Stimulated activated CD8-positive, alpha-beta memory T cell treated with anti-CD3 and anti-CD28 coated beads, Interleukin-7, amount 100 ng/mL, for 4 hours (primary cell): ENCODE results near the gene MRPS17.

Source experiments
- DNase-seq, 2 donors: peaks; one replicate each; pipeline ENCODE4 v3.0.0-alpha.2; 2020; ENCODE audit warnings: low read depth in 2 of 2

The MRPS17 gene

GRCh38 chr7:55970978-55971377 is 19.3 kb downstream of the MRPS17 start:
- DNase-seq = no peak

DNA sequence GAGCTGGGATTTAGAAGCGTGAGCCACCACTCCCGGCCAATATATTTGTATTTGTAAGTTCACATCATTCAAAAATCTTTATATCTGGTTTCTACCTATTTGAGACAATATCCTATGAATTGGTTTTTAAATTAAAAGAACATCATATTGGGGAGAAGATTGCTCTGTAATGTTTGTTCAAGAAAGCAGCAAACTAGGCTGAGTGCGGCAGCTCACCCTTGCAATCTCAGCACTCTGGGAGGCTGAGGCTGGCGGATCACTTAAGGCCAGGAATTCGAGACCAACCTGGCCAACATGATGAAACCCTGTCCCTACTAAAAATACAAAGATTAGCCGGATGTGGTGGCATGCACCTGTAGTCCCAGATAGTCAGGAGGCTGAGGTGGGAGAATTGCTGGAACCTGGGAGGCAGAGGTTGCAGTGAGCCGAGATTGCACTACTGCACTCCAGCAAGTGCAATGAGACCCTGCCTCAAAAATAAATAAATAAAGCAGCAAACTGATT is 22.1 kb downstream of the MRPS17 start:
- DNase-seq = no peak

DNA sequence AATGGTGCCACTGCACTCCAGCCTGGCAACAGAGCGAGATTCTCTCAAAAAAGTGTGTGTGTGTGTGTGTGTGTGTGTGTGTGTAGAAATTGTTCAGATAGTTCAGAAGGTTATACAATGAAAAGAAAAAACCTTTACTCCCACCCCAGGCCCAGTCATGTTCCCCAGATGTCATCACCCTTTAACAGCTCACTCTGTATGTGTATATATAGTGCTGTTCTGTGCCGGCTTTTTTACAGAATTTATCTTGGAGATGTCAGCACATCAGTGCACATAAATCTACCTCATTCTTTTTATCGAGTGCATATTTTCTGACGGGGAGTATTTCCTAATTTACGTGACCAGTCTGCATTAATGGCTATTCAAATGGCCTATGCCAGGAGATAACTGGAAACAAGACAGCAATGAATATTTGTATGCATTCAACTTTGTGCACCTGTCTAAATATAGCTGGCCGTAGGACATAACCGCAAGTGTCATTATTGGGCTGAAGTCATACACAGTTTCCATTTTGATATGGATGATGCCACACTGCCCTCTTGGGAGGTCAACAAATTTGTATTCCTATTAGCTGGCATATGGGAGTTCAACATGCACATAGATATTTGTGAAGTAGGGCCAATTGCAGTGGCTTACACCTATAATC is 24.4 kb downstream of the MRPS17 start:
- no peak for DNase-seq

DNA sequence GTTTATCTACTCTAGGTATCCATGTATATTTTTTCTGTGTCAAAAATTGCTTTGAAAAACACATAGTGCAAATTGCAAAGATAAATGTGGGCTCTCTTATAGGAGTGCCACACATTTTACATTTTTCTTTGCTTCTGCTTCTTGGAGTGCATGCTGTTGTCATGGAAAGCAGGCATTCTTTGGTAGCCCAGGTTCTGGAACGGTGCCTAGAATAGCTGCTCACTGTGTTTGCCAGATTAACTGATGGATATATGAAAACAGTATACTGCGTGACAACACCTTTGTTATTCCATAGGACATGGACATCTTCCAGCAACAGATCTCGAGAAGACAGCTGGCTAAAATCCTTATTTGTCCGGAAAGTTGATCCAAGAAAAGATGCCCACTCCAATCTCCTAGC is 26.2 kb downstream of the MRPS17 start:
- no peak for DNase-seq

GRCh38 chr7:55980266-55980665 is 28.6 kb downstream of the MRPS17 start:
- no peak for DNase-seq

DNA sequence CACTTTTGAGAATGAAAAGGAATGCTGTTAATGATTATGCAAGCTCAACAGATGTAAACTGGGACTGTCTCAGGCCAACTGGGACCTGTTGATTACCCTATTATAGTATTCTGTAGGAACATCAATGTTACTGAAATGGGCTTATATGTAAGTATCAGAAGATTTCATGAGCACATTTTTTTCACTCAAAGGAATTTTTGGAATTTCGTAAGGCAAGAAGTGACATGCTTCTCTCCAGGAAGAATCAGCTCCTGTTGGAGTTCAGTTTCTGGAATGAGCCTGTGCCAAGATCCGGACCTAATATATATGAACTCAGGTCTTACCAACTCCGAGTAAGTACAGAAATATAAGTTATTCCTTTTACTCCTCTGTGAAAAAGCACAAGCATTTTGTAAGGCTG is 31.9 kb downstream of the MRPS17 start:
- no peak for DNase-seq

GRCh38 chr7:55992346-55992745 is 40.7 kb downstream of the MRPS17 start:
- DNase-seq = no peak

DNA sequence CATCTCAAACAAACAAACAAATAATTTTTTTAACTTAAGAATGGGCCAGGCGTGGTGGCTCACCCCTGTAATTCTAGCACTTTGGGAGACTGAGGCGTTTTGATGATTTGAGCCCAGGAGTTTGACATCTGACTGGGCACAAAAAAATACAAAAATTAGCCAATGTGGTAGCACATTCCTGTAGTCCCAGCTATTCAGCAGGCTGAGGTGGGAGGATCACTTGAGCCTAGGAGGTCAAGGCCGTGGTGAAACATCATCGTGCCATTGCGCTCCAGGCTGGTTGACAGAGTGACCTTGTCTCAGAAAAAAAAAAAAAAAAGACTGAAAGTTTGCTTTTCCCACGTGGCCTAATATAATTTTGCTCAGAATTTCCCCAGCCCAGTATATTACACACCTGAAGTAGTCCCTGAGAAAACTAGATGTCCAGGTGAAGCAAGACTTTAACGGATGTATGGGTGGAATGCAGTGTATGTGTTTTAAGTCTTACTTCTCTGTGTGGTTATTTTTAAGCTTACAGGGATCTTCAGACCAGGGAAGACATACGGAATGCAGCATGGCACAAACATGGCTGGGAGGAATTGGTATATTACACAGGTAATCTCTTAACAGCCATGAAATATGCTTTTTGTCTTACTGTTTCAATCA is 45.3 kb downstream of the MRPS17 start:
- DNase-seq = no peak

DNA sequence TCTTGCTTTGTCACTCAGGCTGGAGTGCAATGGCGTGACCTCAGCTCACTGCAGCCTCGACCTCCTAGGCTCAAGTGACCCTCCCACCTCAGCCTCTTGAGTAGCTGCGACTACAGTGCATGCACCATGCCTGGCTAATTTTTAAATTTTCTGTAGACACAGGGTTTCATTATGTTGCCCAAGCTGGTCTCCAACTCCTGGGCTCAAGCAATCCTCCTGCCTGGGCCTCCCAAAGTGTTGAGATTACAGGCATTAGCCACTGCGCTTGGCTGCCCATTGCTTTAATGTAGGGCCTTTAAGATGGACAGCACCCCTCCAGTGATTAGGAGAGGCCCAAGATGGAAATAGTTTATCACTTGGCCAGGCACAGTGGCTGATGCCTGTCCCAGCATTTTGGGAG is 52.1 kb downstream of the MRPS17 start:
- DNase-seq = no peak
